LNCaP clone FGC (cell line): ENCODE results near the gene SV2B.

Source experiments
- DNase-seq: peaks from one replicate; pipeline ENCODE4 v3.0.0-alpha.2; 2011; ENCODE audit warnings: low read depth
- H3K4me3 ChIP-seq: 2 replicates; pipeline ENCODE4 v1.5.1; 2011; ENCODE audit warnings: mild to moderate bottlenecking, low read depth, low read length, control low read depth
- CTCF ChIP-seq: IDR thresholded peaks from 2 replicates; pipeline ENCODE4 v1.5.1; 2012; ENCODE audit warnings: mild to moderate bottlenecking; ENCODE audit not compliant: control insufficient read depth, insufficient read depth; ENCODE audit errors: extremely low read depth

The SV2B gene

DNA sequence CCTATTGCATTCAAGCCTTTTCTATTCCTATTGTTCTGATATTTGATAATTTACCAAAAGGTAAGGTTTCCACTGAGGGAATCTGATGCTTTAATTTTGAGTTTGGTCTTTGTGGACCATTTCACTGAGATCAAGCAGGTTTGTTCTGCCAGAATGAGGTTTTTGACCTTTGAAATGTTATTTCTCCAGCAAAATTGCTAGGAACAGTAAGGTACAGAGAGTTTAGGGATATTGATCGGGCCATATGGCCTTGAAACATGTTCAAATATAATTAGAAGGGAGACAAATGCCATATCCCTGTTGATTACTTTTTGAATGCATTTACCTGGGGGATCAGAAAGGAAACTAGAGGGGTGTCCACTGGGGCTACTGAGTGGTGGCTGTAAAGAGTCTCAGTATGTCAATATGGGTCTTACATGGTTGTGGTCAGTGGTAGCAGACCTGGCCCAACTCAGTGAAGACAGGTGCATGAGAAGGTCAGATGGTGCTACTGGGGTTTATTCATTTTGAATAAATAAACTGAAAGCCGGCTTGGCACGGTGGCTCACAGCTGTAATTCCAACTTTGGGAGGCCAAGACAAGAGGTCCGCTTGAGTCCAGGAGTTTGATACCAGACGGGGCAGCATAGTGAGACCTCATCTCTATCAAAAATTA, 100.2 kb downstream of the SV2B start:
- no peak overlapping the region for H3K4me3 ChIP-seq
- no peak for TF ChIP-seq CTCF
- DNase-seq = no peak

GRCh38 chr15:91202510-91203102, 102.5 kb downstream of the SV2B start:
- H3K4me3 ChIP-seq = no peak overlapping the region
- no peak for DNase-seq
- no peak for TF ChIP-seq CTCF

- H3K4me3 ChIP-seq = no peak overlapping the region
- DNase-seq = no peak
- no peak for TF ChIP-seq CTCF
Measured at GRCh38 chr15:91203619-91204203, 103.7 kb downstream of the SV2B start.

DNA sequence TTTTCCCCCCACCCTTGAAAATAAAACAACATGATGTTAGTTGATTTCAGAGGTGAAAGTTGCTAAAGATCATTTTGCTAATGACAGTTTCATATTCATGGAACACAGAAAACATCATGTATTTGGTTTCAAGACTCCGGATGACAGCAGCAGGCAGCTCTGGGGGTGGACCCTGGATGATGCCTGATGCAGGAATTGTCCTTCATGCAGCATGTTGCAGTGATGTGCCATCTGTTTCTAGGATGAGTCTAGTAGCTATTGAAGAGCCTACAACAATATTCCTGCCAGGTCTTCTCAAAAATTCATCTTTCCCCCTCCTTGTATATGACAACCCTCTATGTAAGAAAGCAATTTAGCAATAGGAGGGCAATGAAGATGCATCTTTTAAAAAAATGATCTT, 108.3 kb downstream of the SV2B start:
- TF ChIP-seq CTCF = no peak
- H3K4me3 ChIP-seq = no peak overlapping the region
- no peak for DNase-seq

DNA sequence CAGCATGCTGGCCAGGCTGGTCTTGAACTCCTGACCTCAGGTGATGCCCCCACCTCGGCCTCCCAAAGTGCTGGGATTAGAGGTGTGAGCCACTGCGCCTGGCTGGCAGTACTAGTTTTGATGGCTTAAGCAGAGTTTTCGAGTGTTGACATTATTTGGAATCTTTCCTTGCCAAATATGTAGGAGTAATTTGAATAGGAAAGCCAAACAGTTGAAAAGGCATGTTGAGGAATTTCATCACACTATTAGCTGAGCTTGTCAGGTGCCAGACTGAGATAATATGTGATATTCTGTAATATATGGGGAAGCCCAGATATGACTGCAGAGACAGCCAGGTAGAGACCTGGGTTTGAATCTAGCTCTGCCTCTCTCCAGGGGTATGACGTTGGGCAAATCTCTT, 109.3 kb downstream of the SV2B start:
- no peak overlapping the region for H3K4me3 ChIP-seq
- DNase-seq = no peak
- TF ChIP-seq CTCF = no peak

- TF ChIP-seq CTCF = no peak
- DNase-seq = no peak
Measured at GRCh38 chr15:91209726-91210125, 109.7 kb downstream of the SV2B start.

More at GRCh38 chr15:91209726-91210125, 109.7 kb downstream of the SV2B start:
- no peak overlapping the region for H3K4me3 ChIP-seq
